Activated T-helper 9 cell treated with anti-CD3 and anti-CD28 coated beads, Interleukin-2, amount 50 U/mL, for 16 hours (primary cell): ENCODE results near the gene TIMM29.
A peak's percentile ranks its signal among the peaks of the same experiment; 100 is the strongest.

Source experiments
- DNase-seq: peaks from one replicate; pipeline ENCODE4 v3.0.0-alpha.2; 2020; ENCODE audit warnings: low read depth

The TIMM29 gene

DNA sequence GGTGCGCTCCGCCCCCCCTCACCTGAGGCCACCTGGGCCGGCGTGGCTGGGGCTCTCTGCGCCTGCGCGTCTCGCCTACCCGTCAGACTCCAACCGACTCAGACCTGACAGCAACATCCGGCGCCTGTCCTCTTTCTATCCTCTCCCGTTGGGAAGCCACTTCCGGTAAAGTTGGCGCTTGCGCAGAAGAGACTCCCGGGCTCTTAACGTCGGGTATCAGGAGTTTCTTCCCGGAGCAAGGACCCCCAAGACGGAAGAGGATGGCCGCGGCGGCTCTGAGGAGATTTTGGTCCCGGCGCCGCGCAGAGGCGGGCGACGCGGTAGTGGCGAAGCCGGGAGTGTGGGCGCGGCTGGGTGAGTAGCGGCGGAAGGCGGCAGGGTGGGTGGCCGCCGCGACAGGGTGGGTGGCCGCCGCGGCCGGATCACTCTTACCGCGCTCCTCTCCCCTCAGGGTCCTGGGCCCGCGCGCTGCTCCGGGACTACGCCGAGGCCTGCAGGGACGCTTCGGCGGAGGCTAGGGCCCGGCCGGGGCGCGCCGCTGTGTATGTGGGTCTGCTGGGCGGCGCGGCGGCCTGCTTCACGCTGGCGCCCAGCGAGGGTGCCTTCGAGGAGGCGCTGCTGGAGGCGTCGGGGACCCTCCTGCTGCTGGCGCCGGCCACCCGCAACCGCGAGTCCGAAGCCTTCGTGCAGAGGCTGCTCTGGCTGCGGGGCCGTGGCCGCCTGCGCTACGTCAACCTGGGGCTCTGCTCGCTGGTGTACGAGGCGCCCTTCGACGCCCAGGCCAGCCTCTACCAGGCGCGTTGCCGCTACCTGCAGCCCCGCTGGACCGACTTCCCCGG, at the start of gene TIMM29, which contains the start of gene YIPF2:
TIMM29 (plus strand) TSS at position 249 of the 839 bp plus-strand sequence; CDS start at position 261, 12 bp downstream.
YIPF2 (minus strand) TSS at position 77 of the 839 bp plus-strand sequence. CDS start 229 bp downstream, outside the sequence.
- peak; percentile 92 for DNase-seq

DNA sequence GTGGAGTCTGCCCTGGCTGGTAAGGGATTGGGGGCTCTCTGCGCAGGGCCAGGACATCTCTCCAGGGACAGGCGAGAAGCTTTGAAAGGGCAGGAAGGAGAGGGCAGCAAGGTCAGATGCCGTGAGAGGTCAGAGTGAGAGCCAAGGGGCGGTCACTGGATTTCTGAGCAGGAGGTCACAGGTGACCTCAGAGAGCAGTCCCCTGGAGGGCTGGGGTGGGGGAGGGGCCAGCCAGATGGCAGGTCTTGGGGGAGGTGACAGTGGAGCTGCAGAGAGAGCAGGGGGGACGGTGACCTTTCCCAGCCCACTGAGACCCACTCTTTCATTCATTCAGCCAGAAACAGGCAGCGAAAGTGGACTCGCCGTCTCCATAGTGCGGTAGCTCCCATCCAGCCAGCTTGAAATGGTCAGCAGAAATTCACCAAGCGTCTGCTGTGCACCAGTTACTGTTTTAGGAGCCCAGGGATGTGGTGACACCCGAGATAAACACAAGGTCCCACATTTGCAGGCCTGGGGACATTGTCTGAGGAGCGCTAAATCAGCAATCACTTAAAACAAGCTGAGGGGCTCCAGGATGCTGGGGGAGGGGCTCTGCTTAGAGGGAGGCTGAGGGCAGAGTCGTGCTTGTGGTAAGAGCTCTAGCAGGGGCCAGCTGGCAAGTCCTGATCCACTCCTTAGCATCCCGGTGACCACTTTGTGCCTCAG, 47.1 kb upstream of the TIMM29 start:
- DNase-seq = no peak

DNA sequence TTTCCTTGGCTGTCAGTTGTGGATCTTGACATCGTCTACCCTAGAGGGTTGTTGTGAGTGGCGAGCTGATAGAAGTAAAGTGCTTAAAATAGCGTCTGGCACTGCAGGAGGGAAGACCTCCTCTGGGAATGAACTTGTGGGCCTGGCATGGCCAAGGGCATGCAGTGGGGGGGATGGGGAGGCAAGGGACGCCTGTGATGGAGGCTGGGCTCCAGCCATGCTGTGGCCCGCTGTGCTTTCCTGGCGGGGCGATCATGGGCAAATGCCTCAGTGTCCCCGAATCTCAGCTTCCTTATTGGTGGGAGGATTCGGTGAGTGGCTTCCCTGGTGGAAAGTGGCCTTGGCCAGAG, 46.5 kb upstream of the TIMM29 start:
- no peak for DNase-seq

DNA sequence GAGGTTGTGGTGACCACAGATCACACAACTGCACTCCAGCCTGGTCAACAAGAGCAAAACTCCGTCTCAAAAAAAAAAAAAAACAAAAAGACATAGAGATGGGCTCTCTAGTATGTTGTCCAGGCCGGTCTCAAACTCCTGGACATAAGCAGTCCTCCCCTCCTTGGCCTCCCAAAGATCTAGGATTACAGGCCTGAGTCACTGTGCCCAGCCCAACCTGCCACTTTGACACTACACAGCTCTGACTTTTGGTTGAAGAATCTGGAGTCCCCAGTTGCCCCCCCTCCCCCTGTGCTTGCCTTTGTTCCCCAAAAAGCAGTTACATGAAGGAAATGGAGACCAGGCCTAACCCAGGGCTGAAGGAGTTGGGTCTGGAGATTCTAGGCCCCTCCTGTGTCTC, 44.3 kb upstream of the TIMM29 start:
- no peak for DNase-seq

DNA sequence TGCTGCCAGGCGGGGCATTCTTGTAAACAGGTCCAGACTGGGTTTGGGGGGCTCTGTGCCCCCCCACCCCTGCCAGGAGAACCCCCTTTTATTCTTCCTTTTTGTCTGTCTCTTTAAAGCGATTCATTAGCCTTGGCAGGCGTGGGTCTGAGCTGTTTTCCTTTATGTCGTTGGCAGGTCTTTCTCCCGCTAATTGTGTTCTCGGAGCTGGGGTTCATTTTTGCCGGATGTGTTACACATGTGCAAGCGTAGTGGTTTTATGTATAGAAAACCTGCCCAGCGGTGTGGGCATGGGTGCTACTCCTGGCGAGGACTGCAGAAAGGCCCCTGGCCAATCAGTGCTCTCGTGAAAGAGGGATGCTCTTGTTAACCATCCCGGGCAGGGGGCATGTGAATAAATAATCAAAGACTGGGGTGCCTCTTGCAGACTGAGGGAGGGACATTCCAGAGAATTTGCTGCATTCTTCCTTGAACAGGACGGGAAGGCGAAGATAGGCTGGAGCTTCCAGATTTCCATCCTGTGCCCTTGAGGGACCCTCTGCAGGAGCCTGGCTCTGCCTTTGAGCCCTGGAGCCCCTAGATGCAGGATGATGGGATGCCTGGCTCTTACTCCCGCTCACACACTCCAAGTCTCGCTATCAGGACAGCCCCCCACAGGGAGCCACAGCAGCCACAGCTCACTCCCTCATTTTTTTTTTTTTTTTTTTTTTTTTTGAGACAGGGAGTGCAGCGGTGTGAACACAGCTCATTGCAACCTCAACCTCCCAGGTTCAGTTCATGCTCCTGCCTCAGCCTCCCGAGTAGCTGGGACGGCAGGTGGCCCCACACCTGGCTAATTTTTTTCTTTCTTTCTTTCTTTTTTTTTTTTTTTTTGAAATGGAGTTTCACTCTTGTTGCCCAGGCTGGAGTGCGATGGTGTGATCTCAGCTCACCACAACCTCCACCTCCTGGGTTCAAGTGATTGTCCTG, 43.1 kb upstream of the TIMM29 start:
- no peak for DNase-seq

DNA sequence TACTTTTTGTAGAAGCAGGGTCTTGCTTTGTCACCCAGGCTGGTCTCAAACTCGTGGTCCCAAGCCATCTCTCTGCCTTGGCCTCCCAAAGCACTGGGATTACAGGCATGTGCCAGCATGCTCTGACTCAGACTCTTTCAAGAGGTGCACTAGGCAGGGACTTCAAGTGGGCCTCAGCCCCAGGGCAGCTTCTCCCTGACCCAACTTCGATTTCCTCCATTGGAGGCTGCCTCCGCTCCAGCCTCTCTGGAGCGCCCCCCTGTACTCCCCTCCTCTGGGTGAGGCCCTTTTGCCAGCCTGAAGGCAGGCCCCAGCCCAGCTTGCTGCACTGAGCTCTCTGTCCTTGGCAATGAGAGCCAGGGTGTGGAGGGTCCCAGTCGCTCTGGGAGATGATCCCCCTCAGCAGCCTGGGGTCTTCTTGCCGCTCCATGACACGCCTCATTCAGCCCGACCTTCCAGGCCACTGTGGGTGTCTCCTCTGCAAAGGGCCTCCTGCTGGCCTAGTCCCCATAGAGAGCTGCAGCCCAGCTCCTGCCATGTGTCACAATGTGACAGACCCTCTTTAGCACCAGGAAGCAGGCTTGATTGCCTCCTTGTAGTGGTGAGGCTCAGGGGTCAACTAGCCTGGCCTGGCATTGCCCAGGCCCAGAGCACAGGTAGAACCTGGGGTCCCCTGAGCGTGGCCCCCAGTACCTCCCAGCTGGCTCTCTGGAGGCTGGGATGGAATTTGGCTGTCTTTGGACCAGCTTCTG, 40.8 kb upstream of the TIMM29 start:
- no peak for DNase-seq

DNA sequence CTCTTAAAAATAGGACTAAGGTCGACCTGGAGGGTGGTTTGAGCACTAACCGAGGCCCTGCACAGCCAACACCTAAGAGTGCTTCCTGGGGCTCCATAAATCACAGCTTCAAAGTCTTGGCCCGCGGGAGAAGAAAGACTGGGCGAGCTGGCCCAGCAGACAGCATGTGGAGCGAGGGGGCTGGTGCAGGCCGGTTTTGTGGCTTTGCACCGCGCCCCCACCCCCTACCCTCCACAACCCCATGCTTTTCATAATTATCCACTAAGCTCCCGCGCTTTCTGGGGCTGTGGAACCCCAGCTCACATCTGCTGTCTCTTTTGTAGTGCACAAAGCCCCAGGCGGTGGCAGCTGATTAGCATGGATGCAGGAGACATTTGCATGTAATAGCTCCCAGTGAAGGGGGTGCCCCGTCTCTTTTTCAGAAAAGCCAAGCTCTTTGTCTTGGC, 40.2 kb upstream of the TIMM29 start:
- DNase-seq = no peak

DNA sequence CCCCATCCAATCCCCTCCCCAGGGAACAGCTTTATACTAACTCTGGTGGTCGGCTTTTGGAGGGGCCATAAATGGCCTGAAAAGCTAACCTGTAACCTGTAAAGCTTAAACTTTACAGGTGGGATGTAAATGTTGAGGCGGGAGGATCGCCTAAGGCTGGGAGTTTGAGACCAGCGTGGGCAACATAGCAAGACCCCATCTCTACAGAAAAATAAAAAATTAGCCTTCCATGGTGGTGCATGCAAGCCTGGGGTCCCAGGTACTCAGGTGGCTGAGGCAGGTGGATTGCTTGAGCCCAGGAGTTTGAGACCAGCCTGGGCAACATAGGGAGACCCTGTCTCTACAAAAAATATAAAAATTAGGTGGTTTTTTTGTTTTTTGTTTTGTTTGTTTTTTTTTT, 38.7 kb upstream of the TIMM29 start:
- no peak for DNase-seq

DNA sequence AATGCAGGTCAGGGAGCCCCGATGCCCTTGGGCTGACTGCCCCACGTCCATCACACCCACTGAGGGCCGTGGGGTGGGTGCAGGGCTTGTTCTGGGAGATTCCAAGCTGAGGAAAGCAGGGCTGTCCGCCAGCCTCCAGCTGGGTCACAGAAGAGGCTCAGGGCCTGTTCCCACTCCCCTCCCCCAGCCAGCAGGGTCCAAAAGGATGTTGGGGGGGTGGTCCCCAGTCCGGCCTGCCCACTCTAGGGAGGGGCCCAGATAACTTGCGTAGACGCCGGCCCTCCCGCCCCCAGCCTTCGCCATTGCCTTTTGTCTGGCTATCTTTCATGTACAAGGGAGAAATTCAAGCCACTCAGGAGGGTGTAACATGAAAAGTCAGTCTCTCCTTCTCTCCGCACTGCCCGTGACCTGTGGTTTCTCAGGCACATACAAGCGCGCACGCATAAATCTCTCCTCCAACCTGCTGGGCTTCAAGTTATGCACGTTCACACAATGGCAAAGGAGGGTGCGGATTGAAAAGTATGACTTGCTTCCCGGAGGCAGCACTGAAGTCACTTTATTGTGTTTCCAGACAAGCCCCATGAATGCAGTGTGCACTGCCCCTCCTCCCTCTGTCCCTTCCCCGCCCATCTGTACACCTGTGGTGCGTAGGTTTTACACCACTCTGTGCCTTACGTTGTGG, 37.1 kb upstream of the TIMM29 start:
- DNase-seq = no peak

DNA sequence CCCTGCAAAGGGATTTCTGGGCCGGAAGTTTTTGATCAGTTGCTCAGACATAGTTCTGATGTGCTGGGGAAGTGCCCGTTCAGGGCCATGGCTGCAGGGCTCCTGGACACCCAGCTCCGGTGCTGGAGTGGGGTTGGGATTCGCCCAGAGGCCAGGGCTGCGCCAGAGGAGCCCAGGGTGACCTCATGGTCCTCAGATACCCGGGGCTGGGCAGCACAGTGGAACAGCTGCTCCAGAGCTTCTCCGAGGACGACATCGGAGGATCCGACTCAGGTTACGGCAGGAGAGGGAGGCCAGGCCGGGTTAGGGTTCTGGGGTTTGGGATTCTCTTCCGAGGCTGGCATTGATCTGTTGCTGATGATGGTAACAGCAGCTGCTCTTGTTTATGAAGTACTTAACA, 36.4 kb upstream of the TIMM29 start:
- no peak for DNase-seq

DNA sequence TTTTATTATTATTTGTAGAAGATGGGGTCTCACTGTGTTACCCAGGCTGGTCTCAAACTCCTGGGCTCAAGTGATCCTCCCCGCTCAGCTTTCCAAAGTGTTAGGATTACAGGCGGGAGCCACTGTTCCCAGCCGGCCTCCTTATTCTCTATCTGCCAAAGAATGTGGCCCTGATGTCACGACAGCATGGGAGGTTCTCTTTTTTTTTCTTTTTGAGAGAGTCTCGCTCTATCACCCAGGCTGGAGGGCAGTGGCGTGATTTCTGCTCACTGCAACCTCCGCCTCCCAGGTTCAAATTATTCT, 33.7 kb upstream of the TIMM29 start:
- DNase-seq = no peak

DNA sequence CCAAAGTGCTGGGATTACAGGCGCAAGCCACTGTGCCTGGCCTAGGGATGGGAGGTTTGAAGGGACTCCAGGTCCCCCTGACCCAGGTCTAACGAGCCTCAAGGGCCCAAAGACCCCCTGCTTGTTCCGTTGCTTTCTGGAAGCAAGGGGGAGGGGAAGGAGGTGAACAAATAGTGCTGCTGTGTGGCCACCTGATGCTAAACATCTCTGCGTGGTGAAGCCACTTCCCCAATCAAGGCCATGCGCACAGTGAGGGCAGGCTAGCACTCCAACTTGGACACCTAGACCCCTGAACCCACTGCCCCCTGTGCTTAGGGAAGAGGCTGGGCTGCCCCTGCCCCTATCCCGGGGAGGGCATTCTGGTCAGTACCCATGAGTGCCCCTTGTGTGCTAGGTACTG, 33.2 kb upstream of the TIMM29 start:
- DNase-seq = no peak

DNA sequence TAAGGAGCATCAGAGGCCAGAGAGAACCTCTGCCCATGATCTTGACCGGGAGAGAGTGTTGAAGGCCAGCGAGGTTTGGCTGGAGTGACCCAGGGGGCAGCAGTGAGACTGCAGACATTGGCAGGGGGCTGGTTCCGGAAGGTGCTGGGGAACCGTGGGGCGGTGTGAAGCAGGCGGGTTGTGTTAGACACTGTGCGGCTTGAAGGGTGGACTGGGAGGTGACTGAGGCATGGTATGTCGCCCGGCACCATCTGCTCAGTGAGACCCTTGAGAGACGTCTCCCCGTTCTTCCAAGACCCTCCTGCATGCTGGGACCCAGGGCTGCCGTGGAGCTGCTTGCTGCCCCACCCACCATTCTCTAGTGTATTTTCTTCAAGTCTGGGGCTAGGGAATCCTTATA, 32.7 kb upstream of the TIMM29 start:
- DNase-seq = no peak

DNA sequence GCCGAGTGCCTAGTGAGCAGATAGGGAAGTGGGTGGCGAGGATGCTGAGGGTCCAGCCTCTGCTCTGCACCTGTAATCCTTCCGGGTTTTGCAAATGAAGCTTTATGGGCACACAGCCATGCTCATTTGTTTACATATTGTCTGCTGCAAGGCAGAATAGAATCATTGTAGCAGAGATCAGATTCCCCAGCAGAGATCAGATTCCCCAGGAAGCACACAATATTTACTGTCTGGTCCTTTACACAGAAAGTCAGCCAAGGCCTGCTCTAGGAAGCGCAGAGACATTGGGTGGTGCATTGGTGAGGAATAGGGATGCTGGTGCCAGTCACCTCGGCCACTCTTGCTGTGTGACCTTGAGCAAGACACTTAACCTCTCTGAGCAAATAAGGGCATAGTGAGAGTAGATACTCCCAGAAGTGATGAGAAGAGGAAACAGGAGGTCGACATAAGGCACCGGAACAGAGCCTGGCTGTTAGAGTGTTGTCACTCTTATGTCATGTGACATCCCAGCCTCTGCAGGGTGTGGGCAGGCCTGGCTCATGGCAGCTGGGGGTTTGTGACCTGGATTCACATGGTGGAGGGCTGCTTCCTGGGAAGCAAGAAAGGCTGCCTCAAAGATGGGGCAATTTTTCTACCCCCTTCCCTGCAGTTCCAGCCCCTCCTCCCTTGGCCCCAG, 31.6 kb upstream of the TIMM29 start:
- no peak for DNase-seq

DNA sequence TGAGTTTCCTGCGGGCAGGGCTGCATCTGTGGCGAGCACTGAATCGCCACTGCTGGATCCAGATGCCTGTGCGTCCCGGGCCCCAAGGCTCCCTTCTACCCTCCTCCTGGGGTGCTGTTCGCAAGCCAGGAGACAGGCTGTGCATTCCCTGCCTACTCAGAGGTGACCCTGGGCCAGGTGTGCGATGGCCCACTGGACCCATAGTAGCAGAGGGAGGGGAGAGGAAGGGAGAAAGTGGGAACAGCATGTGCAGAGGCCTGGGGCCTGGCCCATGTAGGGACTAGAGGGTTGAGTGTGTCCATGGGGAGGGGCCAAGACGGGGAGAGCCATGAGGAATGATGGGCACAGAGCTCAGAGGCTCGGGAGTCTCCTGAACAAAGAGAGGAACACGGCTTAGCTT, 30.0 kb upstream of the TIMM29 start:
- DNase-seq = no peak

DNA sequence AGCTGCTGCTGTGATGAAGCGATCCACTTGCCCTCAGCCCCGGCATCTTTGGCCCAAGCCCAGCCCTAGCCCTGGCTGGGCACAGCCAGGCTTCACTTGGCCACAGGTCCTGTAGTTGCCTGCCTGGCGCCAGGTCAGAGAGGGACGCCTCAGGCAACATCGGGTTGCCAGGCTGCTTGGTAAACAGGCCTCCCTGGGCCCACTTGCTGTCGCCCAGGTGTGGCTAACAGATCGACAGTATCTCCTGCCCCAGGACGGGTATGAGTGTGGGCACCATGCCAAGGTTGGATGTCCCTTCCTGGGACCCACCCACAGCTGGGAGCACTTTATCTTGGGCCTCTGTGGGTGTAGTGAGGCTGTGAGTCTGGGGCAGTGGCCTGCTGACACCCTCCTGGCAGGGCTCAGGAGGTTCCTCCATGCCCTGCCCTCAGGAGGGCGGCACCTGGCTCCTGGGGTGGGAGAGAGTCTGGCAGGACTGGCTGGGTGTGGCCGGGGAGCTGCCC, 29.4 kb upstream of the TIMM29 start:
- no peak for DNase-seq

DNA sequence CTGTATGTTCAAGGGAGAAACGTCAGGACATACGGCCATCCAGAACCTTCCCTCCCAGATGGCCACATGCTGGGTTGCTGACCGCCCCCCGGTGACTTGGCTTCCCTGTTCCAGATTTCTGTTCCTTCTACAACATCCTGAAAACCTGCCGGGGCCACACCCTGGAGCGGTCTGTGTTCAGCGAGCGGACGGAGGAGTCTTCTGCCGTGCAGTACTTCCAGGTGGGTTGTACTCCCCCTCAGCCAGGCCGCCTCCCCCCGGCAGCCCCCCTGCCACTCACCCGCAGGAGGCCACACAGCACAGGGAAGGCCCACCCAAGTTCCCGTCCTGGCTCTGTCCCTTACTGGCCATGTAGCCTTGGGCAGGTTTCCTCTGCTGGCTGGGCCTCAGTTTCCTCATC, 20.7 kb upstream of the TIMM29 start:
- DNase-seq = no peak

DNA sequence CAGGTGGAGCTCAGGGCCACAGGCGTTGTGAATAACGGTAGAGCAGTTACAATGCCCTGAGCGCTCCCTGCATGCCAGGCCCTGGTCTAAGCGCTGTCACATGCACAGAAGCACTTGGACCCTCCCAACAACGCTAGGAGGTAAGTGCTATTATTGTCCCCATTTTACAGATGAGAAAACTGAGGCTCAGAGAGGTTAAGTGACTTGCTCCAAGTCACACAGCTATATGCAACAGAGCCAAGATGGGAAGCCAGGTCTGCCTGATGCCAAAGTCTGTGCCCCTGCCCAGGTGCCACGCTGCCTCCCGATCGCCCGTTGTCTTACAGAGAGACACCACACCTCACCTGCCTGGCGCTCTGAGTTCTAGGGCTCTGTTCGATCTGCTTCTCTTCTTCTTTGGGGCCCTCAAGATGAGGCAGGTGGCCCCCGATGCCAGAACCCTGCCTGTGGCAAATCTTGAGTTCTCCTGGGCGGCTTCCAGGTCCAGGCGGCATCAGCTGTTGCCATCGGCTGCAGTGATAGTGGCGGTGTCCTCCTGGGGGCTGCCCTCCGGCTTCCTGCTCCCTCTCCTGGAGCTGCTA, 20.1 kb upstream of the TIMM29 start:
- no peak for DNase-seq

DNA sequence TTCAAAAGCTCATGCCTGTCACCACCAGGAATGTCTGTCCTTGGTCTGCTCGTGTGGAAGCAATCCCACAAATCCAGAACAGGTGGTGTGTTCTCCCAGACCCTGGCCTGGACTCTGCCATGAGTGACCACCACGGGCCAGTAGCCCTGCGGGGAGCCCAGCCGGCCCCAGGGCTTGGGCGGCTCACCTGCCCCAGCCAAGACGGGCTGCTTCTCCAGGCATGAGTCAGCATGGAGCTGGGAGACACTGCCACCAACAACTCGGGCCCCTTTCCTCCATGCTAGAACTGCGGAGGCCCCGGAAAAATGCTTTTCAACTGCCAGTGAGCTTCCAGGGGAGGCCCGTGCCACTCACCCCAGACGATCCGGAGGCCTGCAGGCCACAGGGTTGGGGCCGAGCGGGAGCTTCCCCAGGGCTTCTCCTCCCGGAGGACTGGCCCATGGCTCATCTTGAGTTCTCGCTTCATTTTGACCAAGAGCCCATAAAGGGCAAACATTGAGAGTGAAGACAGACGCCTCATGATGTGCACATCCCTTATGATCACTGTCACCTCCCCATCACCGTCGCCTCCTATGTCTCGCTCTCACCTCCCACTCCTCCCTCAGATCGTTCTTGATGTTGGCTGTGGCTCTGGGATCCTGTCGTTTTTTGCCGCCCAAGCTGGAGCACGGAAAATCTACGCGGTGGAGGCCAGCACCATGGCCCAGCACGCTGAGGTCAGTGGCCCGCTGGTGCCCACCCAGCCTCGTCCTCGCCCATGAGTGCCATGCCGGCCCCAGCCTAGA, 16.8 kb upstream of the TIMM29 start:
- no peak for DNase-seq
